Astrocyte of the spinal cord (primary cell): ENCODE data around the gene USP47.
A peak's percentile ranks its signal among the peaks of the same experiment; 100 is the strongest.

Experiments used
- DNase-seq: peaks from one replicate; pipeline ENCODE4 v3.0.0; 2011; ENCODE audit warnings: low read depth, low spot score
- H3K4me3 ChIP-seq: 2 replicates; pipeline ENCODE4 v1.5.1; 2011; ENCODE audit warnings: low read depth, mild to moderate bottlenecking, low read length, moderate library complexity
- in situ Hi-C: cut with HindIII; loops from 2 replicates; pipeline ENCODE4 v1.10.0; 2017; ENCODE audit warnings: low sequenced_read_pairs
- TF ChIP-seq, protein P1 (sequence below): IDR thresholded peaks from 2 replicates; pipeline ENCODE4 v1.5.1; 2012; ENCODE audit warnings: low read depth, mild to moderate bottlenecking, low read length, inconsistent platforms

USP47 gene

DNA sequence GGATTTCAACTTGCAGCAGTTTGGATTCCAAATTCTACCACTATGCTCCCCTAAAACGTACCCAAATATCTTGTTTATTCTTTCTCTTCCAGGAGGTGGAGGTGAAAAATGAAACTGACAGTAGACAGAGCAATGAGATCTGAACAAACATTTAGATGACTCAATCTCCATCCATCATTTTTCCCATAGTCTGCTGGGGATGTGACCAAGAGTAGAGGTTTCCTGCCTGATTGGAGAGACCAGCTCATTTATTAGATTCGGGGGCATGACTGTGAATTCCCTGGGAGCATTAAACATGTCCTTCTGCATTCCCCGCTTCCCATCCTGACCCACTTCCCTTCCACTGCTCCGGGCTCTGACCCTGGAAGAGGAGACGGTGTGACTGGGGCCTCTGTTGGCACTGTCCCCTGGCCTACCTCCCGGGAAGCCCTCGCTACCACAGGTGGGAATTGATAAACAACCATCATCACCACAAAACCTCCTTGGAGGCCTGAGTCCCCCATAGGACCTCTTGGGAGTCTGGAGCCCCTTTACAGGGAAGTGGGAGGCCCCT, 146.4 kb downstream of the USP47 start:
- in situ Hi-C loops = no loop called here
- no peak overlapping the region for H3K4me3 ChIP-seq
- DNase-seq = peak; percentile 71
- TF ChIP-seq, protein P1, sequence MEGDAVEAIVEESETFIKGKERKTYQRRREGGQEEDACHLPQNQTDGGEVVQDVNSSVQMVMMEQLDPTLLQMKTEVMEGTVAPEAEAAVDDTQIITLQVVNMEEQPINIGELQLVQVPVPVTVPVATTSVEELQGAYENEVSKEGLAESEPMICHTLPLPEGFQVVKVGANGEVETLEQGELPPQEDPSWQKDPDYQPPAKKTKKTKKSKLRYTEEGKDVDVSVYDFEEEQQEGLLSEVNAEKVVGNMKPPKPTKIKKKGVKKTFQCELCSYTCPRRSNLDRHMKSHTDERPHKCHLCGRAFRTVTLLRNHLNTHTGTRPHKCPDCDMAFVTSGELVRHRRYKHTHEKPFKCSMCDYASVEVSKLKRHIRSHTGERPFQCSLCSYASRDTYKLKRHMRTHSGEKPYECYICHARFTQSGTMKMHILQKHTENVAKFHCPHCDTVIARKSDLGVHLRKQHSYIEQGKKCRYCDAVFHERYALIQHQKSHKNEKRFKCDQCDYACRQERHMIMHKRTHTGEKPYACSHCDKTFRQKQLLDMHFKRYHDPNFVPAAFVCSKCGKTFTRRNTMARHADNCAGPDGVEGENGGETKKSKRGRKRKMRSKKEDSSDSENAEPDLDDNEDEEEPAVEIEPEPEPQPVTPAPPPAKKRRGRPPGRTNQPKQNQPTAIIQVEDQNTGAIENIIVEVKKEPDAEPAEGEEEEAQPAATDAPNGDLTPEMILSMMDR = no peak

DNA sequence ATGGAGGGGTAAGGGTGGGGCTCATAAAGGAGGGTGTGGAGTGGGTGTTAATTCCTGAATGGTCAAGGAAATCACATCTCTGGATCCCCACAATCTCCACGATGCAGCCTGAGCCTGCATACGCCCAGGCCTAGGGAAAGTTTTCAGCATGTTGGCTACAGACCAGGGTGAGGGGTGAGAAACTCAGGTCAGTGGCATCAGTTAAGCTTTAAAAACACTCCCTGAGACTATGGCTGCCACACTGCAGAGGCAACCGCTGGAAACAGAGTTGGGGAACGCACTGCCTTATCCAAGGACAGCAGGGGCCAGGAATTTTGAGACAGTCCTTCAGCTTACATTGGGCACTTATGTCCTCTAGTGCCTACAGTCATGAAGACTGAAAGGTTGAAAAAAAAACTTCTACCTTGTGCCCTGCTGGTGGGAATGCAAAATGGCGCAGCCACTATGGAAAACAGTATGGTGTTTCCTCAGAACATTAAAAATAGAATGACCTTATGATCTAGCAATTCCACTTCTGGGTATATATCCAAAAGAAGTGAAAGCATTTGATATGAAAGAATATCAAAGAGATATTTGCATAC, 147.0 kb downstream of the USP47 start:
- in situ Hi-C loops = no loop called here
- TF ChIP-seq, protein P1 = peak; percentile 22
- H3K4me3 ChIP-seq = no peak overlapping the region
- no peak for DNase-seq

DNA sequence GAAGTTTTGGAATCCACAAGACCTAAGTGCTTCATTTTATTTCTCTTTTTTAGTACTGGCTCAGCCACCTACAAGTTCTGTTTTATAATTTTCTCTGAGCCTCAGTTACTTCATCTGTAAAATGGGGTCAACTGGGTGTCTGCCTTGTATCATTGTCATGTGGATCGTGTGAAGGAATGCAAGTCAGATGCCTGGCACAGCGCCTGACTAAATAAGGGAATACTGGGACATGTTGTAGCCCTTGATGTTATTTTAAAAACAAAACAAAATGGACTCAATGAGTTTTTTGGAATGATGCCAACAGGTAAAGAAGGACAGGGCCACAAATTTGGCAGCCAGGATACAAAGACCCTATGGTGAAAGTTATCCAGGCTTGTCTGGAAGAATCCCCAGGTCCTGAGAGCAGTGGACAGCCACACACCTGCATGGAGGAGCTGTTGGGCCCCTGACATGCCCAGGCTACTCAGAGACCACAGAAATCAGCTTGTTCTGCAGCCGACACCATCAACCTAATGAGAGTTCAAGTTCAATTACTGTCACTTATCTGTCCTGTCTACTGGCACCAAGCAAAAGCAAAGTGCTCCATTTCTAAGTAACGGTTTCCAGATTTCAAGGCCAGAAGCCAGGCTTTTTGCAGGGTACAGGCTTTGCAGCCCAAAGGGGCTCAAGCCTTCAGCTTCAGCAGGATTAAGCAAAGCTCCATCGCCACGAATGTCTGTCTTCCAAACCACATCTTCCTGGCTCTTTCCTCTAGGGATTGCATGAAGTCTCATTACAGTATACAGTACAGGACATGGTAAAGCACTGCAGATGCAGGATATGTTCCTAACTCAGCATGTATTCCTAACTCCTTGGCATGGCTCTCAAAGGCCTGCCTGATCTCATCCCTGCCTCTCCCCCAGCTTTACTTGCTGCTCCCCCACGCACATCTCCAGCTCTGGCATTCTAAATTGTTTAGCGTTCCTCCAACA, 148.3 kb downstream of the USP47 start:
- no peak overlapping the region for H3K4me3 ChIP-seq
- TF ChIP-seq, protein P1 = no peak
- in situ Hi-C loops = no loop called here
- peak; percentile 41 for DNase-seq

DNA sequence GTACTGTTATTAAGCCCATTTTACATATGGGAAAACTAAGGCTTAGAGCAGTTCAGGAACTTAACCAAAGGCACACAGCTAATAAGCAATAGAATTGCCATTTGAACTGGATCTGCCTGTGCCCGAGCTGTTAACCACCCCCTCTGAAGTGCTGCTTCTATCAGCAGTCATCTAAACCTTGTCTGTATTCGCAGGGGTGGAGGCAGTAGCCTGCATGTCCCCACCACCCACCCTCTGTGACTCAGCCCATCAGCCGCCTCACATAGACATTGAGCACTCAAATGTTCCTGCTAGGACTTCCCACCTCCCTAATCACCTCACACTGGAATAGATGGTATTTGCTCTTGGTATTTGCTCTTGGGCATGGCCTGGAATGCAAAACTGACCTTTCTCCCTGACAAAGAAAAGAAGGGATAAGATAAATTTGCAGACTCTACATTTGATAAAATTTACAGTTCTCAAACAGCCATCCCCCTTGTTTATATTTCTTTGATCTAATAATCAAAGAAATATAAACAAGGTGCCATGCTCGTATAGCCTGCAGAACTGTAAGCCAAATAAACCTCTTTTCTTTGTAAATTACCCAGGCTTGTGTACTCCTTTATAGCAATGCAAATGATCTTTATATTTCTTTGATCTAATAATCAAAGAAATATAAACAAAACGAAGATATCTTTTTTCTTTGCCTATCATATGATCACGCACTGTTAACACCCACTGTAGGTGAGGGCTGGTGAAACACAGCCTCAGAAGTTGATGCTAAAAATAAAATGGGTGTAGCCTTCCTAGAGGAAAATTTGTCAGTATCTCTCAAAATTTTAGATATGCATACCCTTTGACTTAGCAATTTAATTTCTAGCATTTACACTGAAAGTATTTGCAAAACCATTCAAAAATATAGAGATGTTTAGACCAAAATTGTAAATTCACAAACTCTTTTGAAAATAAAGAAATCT, 150.8 kb downstream of the USP47 start:
- peak; percentile 45 for DNase-seq
- no peak overlapping the region for H3K4me3 ChIP-seq
- in situ Hi-C loops = no loop called here
- TF ChIP-seq, protein P1 = no peak

DNA sequence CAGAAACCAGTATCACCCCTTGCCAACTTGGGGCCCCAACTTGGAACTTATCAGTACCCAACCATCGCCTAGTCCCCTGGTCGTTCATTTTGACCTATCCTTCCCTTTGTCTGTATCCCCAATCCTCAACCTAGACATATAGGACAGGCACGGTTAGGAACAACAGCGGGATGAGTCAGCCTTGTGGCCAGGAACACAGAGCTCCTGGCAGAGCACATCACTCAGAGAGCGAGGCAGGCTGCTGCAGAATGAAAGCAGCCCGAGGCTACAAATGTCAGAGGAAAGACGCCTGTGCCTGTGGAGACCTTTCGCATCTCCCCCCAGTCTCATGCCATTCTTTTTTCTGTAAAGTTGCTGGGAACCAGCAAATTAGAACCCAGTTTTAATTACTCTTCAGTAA, 152.1 kb downstream of the USP47 start:
- TF ChIP-seq, protein P1 = no peak
- DNase-seq = peak; percentile 85
- no peak overlapping the region for H3K4me3 ChIP-seq
- in situ Hi-C loops = no loop called here

DNA sequence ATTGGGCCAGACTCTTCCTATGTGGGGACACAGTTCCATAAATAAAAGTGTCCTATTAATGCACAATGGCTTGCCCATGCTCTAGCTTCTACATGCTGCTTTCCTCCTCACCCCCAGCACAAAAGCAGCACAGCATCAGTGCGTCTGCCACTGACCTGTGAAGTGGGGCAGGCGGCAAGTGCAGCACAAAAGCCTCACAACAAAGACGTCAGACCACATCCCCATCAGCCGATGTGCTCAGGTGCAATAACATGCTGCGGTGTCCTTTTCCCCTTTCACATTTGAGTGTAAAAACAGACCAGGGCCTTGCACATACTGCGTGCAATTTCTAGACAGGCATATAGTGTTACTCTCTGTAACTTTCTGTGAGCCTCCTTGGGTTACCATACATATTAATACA, 153.8 kb downstream of the USP47 start:
- no peak overlapping the region for H3K4me3 ChIP-seq
- DNase-seq = no peak
- TF ChIP-seq, protein P1 = no peak
- in situ Hi-C loops = no loop called here
